ENCODE results near the gene MINDY1. TPM values are rescaled to one million over a fixed set of nuclear protein-coding genes. Genes with fewer than 3 reads are reported as not detected.

Gene MINDY1
- polyA plus RNA-seq, 1 experiment = 13.0 TPM

GRCh38 chr1:151009206-151009587 is 2.5 kb upstream of the MINDY1 start:
- peak overlapping the region; percentile 67 for H3K4me3 ChIP-seq (ENCODE audit: low read depth, low read length)
- DNase-seq (ENCODE audit: low read depth) = peak; percentile 39
- no peak for TF ChIP-seq CTCF (IDR thresholded peaks at IDR 0.05; ENCODE audit: insufficient read depth, low read depth, low read length)
- CTCF ChIA-PET = interaction anchor here (0.6 to 1.6 kb wide), 3 partner anchors 13 to 35 kb away, joined by 3 read pairs; no protein-coding TSS in a partner anchor
- H3K27me3 ChIP-seq (ENCODE audit: control insufficient read depth, insufficient read depth, low read length) = no peaks in the 10 kb centered on the region
- POLR2A ChIA-PET = interaction anchor here (0.6 kb wide), 1 partner anchor 233 kb away, joined by 14 read pairs; no protein-coding TSS in a partner anchor
- H3K36me3 ChIP-seq (ENCODE audit: control insufficient read depth, insufficient read depth, low read length) = no peaks in the 10 kb centered on the region

DNA sequence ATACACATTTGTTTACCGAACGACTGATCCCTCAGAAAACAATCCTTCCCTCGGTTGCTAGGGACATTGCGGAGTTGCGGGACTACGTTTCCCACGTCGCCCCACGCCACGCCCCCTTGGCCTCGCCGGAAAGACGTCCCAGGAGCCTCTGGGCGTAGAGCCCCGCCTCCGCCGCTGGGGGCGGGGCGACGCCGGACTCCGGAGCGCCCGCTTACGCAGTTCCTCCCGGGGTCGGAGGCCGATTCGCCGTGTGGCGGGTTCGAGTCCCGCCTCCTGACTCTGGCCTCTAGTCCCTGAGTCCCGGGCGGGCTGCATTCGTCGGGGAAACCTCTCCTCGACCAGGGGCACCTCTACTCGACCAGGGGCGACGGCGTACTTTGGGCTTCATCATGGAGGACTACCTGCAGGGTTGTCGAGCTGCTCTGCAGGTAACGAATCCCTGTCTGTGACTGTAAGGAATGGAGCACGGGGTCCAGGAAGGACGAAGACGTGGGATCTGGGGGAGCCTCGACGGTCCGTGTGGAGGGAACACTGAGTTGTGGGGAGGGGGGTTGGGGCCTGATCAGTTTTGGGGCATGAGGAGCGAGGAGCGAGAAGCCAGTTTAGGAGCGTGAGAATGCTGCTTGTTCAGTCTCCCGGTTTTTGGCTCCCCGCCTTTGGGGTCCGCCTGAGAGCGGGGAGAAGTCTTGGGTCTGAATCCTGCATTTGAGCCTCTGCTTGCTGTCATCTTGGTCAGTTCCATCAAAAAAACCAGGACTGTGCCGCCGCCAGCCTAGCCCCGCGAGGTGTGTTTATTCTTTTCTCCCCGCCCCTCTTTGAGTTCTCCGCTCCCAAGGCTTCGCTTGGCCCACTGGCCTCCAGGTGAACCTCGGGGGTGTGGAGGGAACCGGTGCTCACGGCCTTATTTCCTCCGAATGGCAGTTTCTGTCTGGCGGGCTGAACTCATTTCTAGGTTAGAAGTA is 1.8 kb upstream of the MINDY1 start, which contains the start of gene PRUNE1:
Gene PRUNE1, plus strand, starts transcription at position 206 of the 962 bp plus-strand sequence. Its CDS starts 184 bp downstream, at position 390.
- DNase-seq (ENCODE audit: low read depth) = peak; percentile 82
- H3K4me3 ChIP-seq (ENCODE audit: low read depth, low read length) = peak within 1 kb of the TSS; percentile 67
- H3K27me3 ChIP-seq (ENCODE audit: control insufficient read depth, insufficient read depth, low read length) = no peaks in the 10 kb centered on the region
- ChIA-PET POLR2A (no interaction called here), CTCF (interaction anchor here (0.6 to 1.6 kb wide), 3 partner anchors 12 to 36 kb away, joined by 3 read pairs; no protein-coding TSS in a partner anchor)
- TF ChIP-seq CTCF (IDR thresholded peaks at IDR 0.05; ENCODE audit: insufficient read depth, low read depth, low read length) = no peak
- H3K36me3 ChIP-seq (ENCODE audit: control insufficient read depth, insufficient read depth, low read length) = no peaks in the 10 kb centered on the region

- H3K36me3 ChIP-seq (ENCODE audit: control insufficient read depth, insufficient read depth, low read length) = no peaks in the 10 kb centered on the region
- no peak for DNase-seq (ENCODE audit: low read depth)
- no peaks in the 10 kb centered on the region for H3K27me3 ChIP-seq (ENCODE audit: control insufficient read depth, insufficient read depth, low read length)
- POLR2A ChIA-PET = no interaction called here
- H3K4me3 ChIP-seq (ENCODE audit: low read depth, low read length) = peak overlapping the region; percentile 14; the same call in 1 of the 2 replicates
- TF ChIP-seq CTCF (IDR thresholded peaks at IDR 0.05; ENCODE audit: insufficient read depth, low read depth, low read length) = no peak
- CTCF ChIA-PET = interaction anchor here (1.7 to 4.9 kb wide), 2 partner anchors 12 to 39 kb away, joined by 5 to 64 read pairs; no protein-coding TSS in a partner anchor
Observed at GRCh38 chr1:151007853-151008243, 1.1 kb upstream of the MINDY1 start.

- CTCF ChIA-PET = interaction anchor here (0.8 to 4.9 kb wide), 18 partner anchors 10 to 431 kb away, joined by 3 to 64 read pairs (median 4); partner anchors contain the start of genes ANXA9, C1orf56 and CDC42SE1
- peaks cover 4% of the 10 kb centered on the region for H3K36me3 ChIP-seq (ENCODE audit: control insufficient read depth, insufficient read depth, low read length)
- DNase-seq (ENCODE audit: low read depth) = no peak
- TF ChIP-seq CTCF (IDR thresholded peaks at IDR 0.05; ENCODE audit: insufficient read depth, low read depth, low read length) = no peak
- no peaks in the 10 kb centered on the region for H3K27me3 ChIP-seq (ENCODE audit: control insufficient read depth, insufficient read depth, low read length)
- H3K4me3 ChIP-seq (ENCODE audit: low read depth, low read length) = peak overlapping the region; percentile 48
- POLR2A ChIA-PET = interaction anchor here (0.6 kb wide), 1 partner anchor 198 kb away, joined by 3 read pairs; the partner anchor contains the start of gene CTSK
Observed at GRCh38 chr1:151005729-151006319, 878 bp downstream of the MINDY1 start.

DNA sequence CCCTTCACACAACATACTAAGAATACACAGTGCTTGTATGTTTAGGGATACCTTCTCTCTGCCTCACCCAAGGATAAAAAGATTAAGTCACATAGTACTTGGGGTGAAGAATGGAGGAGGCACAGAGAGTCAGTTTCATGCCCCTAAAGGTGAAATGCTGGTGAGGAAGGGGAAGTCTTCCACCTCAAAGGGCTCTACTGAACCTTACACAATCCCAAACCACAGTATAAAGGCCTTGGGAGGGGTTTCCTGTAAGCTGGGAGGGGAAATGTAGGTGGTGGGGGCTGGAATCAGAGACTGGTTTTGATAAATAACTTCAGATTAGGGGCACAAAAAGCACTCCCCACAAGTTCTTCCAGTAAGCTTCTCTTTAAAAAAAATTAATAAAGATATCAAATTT is 3.5 kb downstream of the MINDY1 start:
- POLR2A ChIA-PET = no interaction called here
- no peak overlapping the region for H3K4me3 ChIP-seq (ENCODE audit: low read depth, low read length)
- peaks cover 4% of the 10 kb centered on the region for H3K36me3 ChIP-seq (ENCODE audit: control insufficient read depth, insufficient read depth, low read length)
- no peak for TF ChIP-seq CTCF (IDR thresholded peaks at IDR 0.05; ENCODE audit: insufficient read depth, low read depth, low read length)
- no peak for DNase-seq (ENCODE audit: low read depth)
- CTCF ChIA-PET = interaction anchor here (1.1 to 4.9 kb wide), 2 partner anchors 7 to 24 kb away, joined by 3 to 64 read pairs; no protein-coding TSS in a partner anchor
- no peaks in the 10 kb centered on the region for H3K27me3 ChIP-seq (ENCODE audit: control insufficient read depth, insufficient read depth, low read length)
